Measurements from ENCODE around the gene NFATC1.
"Not testable (repeated sequence)": the region's sequence is repeated elsewhere in the genome, so short reads cannot be mapped to it uniquely, and the experiment has no call there.

The NFATC1 gene

DNA sequence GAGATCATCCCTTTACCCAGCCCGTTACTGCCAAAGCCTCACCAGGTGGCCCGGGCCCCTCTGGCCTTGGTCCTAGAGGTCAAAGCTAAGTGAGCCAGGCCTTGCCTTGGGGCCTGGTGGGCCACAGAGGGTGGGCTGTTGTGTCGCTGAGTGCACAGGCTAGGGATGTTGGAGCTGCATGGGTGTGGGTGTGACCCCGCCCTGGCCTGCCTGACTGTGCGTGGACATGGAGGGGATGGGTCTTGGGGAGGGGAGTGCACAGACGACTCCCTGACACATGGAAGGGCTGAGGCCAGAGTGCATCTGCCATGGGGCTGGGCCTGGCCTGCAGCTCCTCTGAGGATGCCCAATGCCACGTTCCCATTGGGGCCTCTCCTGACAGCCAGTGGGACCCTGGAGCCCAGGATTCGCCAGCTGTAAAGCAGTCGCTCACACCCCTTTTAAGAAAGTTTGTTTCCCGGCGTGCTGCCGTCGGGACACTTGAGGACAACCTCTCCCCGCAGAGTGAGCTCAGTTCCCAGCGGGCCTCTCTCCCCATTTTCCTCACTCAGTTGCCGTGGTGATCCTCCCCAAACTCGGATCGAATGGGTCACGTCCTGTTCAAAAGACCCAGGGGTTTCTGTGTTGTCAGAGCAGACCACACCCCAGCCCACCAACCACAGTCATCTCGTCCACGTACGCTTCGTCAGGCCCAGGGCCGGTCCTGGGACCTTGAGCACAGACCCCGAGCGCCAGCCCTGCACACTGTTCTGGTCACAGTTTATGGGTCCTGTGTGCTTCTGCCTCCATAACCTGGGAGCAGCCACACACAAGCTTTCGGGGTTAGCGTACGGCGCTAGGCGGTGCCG lies 93.5 kb downstream of the NFATC1 start:
- DNase-seq (ENCODE audit: low read depth): no peak

DNA sequence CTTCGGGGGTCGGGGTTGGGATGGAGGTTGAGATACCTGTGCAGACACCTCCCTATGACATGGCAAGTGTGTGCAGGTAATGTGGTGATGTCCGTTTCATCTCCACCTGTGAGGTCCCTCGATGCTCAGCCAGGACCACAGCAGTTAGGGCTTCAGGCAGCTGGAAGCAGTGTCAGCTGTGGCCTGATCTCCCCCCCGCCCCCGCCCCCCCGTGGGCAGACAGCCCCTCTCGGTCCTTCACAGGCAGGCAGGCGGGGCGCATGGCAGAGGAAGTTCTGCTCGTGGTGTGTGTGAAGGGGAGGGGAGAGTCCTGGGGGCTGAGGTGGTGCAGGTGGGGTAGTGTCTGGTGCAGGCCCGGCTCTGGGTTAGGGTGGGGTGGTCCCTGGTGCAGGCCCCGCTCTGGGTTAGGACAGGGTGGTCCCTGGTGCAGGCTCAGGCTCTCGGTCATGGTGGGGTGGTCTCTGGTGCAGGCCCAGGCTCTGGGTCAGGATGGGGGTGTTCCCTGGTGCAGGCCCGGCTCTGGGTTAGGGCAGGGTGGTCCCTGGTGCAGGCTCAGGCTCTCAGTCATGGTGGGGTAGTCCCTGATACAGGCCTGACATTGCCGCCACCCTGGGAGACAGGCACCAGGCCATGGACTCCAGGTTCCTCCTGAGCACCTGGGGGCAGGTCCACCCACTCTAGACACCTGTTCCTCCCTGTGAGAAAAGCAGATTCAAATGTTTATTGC lies 94.3 kb downstream of the NFATC1 start:
- no peak for DNase-seq (ENCODE audit: low read depth)

DNA sequence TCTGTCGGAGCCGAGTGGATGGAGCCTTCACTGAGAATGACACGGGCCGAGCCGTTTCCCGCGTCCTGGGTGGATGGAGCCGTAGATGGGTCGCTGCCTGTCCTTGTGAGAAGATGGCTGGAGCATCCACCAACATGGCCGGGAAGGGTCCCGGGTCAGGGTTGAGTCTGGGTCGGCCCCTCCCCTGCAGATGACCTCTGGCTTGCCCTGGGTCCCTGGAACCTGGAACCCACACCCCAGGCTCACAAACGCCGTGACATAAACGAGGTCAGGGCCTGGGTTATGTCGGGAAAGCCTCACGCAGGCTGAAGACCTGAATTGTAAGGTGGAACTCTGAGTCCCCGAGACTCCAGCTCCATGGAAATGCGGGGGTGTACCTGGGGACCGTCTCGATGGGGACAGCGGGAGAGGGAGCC lies 94.9 kb downstream of the NFATC1 start:
- DNase-seq (ENCODE audit: low read depth): no peak

DNA sequence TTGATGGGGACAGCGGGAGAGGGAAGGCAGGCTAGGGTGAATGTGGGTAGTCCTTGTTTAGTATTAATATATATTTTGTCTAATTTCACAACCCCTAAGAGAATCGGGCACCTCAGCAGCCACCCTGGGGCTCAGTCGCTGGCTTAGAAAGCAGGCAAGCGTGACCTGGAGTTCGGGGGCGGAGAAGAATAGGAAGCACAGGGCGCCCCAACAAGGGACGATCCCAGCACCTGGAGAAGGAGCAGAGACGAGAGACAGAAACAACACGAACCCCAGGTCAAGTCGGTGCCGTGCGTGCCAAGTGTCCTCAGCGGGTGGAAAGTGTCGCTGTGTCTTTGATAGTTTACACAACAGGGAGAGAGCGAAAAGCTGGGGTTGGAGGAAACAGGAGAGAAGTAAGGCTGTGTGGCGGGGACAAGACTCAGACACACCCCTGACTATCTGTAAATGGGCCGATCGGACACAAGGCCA lies 95.4 kb downstream of the NFATC1 start:
- DNase-seq (ENCODE audit: low read depth): no peak

DNA sequence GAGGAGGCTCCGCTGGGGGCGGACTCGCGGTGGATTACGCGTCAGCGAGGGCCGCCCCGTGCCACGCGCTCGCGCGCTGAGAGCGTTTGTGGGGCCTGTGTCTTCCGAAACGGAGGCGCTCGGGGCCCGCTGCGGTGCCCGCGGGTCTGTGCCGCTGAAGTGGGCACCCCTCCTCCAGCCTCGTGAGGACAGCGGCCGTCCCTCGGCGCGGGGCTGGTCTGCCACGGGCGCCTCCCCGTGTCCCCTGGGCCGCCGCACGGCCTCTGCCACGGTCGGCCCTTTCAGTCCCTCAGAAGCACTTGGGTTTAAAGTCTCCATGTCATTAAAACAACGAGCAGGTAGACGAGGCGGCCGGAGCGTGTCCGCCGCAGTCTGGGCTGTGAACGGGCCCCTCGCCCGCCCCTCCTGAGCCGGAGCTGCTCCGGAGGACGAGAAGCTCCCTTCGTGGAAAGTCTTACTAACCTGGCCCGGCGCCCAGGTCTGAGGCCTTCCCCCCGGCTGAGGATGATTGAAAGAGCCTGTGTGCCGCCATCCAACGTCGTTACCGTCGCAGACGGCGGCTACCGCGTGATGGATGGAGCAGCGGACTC lies 97.6 kb downstream of the NFATC1 start:
- DNase-seq (ENCODE audit: low read depth): no peak

DNA sequence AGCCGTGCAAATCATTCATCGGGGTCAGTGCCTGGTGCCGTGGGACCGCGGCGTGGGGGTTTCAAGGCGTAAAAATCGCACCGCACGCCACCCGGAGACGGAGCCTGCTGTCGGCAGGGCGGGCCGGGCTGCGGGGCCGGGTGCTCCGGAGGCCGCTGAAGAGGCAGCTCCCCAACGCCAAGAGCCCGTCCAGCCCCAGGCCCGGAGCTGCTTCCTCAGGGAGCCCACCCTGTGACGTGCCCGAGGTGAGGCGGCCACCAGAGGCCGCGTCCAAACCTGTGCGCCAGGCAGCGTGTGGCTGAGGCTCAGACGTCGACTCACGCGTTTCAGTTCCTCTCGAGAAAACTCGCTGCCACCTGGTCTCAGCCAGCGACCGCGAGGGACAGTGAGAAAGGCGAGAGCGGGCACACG lies 98.1 kb downstream of the NFATC1 start:
- no peak for DNase-seq (ENCODE audit: low read depth)

DNA sequence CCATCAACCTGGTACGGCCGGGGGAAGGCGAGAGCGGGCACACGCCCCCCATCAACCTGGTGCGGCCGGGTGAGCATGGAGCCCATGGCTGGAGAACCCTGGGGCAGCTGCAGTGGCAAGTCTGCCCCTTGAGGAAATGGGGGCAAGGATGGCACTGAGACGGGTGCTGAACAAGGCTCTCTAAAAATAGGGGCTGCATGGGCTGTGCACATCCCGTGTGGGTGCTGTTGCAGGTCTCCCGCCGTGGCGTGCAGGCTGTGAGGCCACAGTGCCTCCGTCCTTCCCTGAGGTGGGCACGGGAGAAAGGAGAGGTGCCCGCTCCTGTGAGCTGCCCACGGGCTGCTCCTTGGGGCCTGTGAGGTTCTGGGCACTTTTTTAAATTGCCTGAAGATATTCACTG lies 99.2 kb downstream of the NFATC1 start:
- DNase-seq (ENCODE audit: low read depth): no peak

DNA sequence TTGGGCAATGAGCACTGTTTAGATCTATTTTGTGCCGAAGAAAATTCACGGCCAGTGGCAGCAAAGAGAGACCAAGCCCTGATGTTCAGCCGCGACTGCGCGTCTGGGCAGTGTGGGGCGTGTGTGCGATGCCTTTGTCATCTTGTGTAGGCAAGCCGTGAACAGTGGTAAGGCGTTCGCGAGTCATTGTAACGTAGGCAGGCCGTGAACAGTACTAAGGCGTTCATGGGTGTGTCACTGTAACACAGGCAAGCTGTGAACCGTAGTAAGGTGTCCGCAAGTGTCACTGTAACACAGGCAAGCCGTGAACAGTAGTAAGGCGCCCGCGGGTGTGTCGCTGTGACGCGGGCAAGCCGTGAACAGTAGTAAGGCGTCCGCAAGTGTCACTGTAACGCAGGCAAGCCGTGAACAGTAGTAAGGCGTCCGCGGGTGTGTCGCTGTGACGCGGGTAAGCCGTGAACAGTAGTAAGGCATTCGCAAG lies 99.9 kb downstream of the NFATC1 start:
- DNase-seq (ENCODE audit: low read depth): no peak

DNA sequence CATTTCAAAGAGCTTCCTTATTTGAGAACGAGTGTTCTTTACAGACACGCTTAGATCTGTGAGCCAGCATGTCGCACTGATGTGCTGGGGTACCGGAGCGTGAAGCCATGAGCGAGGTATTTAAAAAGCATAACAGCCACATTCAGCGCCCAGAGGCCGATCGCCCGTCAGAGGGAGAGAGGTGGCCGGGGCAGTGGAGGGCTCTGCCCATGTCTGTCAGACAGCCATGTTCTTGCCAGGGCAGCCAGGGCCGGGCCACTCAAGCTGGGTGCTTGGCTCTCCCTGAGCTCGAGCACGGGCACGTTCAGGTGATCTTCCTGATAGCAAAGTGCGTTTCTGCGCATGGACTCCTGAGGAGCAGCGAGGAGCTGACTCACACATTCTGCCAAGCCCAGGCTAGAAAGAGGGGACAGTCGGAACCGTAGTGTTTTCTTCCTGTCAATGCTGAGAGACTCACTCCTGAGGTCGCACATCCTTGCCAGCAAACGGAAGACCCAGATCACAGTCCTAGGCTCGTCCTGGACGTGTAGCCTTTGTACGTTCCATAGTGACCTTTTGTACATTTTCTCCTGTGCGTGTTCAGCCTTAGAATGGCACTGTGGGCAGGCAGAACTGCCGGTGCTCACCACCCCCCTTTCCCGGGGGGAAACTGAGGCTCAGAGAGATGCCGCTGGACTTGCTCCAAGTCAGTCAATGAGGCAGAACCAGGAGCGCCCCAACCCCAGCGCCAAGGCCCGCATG lies 100.7 kb downstream of the NFATC1 start:
- no peak for DNase-seq (ENCODE audit: low read depth)

DNA sequence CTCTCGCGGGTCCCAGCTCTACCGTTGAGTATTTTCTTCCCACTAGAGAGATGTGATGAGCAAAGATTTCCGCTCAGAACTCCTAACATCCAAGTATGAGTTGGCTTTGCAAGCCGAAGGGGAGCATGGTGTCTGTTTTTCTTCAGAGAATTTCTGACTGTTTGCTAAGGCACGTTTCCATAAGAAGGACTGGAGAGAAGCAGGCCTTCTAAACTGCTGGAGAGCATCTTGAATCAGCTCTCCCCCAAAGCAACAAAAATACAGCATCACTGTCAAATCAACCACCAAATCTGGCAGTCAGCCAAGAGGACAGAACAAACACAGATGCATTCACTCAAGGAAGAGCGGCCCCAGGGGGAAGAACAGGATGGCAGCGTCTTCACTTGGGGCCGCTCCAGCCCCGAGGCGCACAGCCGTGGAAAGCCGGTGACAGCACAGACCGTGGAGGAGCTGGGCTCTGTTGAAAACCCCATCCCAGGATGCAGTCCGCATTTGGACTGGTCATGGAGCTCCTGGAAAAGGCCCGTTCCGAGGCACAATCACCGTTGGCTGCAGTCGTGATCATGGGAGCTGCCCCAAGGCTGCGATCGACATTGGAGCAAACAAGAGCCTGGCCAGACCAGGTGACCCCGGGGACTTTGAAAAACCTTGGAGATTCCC lies 101.4 kb downstream of the NFATC1 start:
- DNase-seq (ENCODE audit: low read depth): no peak

DNA sequence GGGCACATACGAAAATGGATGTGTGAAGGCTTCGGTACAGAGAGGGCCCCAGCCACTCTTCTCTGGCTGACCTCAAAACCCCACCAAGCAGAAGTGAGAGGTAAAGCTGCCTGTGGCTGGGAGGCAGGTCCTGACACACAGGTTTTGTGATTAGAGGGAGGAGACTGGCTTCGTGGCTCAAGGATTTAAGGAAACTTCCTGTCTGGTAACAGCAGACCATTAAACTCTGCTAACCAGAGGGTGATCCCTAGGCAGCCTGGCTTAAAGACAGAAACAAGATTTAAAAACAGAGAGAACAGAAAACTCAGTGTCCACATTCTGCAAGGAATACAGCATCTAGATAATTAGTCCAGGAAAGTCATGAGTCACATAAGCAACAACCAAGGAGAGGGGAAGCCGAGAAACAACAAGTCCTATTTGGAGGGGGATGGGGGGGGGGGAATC lies 101.9 kb downstream of the NFATC1 start:
- DNase-seq (ENCODE audit: low read depth): no peak

DNA sequence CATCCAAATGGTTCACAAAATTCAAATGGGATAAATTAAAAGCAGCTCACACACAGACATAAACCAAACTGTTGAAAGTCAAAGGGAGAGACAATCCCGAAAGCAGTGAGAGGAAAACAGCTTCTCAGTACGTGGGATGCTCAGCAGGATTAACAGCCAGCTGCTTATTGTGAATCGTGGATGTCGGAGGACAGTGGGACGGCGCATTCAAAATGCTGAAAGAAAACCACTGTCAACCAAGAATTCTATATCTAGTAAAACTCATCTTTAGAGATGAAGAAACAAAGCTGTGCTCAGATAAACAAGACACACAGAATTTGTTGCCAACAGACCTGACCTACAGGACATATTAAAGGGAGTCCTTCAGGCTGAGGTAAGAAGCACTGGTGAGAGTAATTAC lies 102.9 kb downstream of the NFATC1 start:
- DNase-seq (ENCODE audit: low read depth): no peak

DNA sequence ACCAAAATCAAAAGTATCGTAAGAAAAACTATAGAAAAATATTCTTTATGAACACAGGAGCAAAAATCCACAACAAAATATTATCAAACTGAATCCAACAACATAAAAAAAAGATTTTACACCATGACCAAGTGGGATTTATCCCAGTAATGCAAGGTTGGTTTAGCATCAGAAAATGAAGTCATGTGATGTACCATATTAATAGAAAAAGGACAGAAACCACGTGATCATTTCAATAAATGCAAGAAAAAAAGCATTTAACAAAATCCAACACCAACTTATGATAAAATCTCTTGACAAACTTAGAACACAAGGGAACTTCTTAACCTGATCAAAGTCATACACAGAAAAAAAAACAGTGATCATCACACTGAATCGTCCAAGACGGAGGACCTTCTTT lies 105.3 kb downstream of the NFATC1 start:
- no peak for DNase-seq (ENCODE audit: low read depth)

DNA sequence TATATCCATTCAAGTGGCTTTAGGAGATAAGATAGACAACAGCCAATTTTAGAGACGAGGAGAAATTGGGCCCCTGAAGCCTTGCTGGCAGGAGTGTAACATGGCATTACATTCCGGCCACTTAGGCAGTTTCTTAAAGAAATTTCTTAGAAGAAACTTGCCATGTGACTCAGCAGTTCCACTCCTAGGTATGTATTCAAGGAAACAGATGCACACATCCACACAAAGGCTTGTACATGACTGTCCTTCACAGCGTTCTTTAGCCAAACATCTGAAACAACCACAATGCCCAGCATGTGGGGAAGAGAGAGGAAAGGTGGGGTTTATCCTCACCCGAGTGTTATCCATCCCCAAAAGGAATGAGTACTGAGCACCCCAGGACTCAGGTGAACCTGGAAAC lies 107.1 kb downstream of the NFATC1 start:
- DNase-seq (ENCODE audit: low read depth): no peak

DNA sequence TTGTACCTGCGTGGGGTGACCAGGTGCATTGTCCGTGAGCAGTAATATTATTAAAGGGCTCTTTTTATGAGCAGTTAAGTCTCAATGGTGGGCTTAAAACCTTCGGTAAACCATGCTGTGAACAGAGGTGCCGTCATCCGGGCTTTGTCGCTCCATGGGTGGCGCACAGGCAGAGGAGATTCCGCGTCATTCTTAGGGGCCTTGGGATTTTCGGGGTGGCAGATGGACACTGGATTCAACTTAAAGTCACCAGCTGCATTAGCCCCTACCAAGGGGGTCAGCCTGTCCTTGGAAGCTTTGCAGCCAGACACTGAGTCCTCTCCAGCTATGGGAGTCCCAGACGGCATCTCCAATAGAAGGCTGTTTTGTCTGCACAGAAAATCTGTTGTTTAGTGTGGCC lies 107.7 kb downstream of the NFATC1 start:
- no peak for DNase-seq (ENCODE audit: low read depth)

DNA sequence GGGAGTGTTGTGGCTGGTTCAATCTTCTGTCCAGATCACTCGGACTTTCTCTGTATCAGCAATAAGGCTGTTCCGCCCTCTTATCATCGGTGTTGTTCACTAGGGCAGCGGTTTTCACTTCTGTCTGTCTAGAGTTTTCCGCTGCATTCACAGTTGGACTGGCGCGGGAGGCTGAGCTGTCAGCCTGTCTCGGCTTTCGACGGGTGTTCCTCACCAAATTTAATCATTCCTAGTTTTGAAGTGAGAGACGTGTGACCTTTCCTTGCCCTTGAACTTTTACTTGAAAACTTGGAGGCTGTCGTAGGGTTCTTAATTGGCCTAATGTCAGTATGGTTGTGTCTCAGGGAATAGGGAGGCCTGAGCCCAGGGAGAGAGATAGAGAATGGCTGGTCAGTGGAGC lies 108.3 kb downstream of the NFATC1 start:
- no peak for DNase-seq (ENCODE audit: low read depth)

DNA sequence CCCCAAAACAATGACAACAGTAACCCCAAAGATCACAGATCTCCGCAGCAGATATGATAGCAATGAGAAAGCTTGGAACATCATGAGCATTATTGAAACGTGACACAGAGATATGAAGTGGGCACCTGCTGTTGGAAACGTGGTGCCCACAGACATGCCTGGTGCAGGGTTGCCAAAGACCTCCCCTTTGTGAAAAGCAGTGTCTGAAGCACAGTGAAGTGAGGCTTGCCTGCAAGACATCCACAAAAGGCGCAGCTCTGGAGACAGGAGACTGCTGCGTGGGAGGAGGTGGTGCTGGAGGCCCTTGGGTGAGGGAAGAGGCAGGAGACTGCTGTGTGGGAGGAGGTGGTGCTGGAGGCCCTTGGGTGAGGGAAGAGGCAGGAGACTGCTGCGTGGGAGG lies 108.8 kb downstream of the NFATC1 start:
- not testable (repeated sequence) for DNase-seq (ENCODE audit: low read depth)

DNA sequence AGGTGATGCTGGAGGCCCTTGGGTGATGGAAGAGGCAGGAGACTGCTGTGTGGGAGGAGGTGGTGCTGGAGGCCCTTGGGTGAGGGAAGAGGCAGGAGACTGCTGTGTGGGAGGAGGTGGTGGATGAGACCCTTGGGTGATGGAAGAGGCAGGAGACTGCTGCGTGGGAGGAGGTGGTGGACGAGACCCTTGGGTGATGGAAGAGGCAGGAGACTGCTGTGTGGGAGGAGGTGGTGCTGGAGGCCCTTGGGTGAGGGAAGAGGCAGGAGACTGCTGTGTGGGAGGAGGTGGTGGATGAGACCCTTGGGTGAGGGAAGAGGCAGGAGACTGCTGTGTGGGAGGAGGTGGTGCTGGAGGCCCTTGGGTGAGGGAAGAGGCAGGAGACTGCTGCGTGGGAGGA lies 109.7 kb downstream of the NFATC1 start:
- not testable (repeated sequence) for DNase-seq (ENCODE audit: low read depth)

DNA sequence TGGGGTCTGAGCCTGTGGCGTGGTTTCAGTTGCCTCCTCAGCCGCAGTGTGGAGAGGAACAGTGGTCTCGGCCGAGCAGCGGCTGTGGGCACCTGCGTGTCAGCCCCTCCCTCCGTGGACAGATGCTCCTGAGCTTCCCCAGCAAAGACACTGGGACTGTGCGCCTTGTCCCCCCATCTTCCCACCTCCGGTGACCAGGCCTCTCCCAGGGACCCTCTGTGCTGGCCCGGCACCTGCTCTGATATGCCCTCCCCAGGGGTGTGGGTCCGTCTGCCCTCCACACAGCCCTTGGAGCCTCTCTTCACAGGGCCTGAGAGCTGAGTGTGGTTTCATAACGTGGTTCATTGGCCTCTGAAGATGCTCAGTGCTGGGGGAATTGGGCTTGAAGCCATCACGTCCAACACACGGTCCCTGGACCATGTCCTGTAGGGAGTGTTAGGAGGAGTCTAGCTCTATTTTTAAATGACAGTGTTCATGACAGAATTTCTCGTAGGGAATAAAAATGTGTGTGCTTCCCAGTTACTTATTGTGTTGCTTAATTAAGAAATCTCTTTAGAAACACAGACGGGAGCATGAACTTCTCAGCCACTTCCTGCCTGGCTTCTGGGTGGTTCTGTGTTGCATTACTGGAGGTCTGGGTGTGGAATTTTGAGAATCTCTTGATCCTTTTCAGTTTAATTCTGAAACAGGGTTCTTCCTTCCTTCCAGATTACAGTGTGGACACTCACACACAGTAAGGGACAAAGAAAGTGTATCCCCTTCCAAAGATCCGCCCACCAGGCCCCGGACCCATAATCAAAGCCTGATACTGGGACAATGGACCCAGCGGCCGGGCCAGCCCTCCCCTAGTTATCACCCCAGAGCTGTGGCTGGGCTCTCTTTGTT lies 110.7 kb downstream of the NFATC1 start:
- DNase-seq (ENCODE audit: low read depth): no peak

DNA sequence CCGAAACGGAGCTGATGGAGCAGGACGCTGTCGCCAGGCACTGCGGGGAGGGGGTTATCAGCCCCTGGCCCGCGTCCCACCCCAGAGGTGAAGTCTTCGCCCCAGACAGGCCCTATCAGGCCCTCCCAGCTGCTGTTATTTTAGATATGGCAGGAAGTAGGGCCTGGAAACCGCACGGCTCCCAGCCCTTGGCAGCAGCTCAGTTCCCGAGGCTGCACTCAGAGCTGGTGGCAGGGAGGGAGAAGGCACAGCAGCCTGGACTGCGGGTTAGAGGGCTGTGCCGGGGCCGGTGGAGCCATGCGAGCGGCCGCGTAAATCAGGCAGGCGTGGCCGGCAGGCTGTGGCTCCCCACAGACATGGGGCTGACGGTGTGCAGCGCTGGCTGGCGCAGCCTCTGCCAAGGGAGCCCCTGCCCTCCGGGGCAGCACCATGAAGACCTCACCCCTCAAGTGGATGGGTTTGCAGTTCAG lies 111.4 kb downstream of the NFATC1 start:
- no peak for DNase-seq (ENCODE audit: low read depth)

Measured in HS-27A (cell line).